Neural progenitor cell (in vitro differentiated cells): Measurements from ENCODE around the gene FNDC4. TPM values are rescaled to one million over a fixed set of nuclear protein-coding genes. Genes with fewer than 3 reads are reported as not detected.

Source experiments
- DNase-seq: peaks from one replicate; pipeline ENCODE4 v3.0.0-alpha.2; 2016; ENCODE audit warnings: low spot score
- H2AFZ ChIP-seq: fragments of 200-600 bp; sonication (generic); replicated peaks from 2 replicates; pipeline ENCODE4 v1.6.1; 2016; ENCODE audit warnings: antibody characterized with exemption
- H3F3A ChIP-seq: fragments of 200-600 bp; sonication (generic); 2 replicates; pipeline ENCODE4 v1.6.1; 2016; ENCODE audit warnings: antibody characterized with exemption, low read depth
- H3K27ac ChIP-seq: fragments of 200-600 bp; sonication (generic); 2 replicates; pipeline ENCODE4 v1.5.1; 2016; ENCODE audit warnings: mild to moderate bottlenecking
- H3K27me3 ChIP-seq: fragments of 200-600 bp; sonication (generic); 2 replicates; pipeline ENCODE4 v1.6.1; 2016; ENCODE audit warnings: mild to moderate bottlenecking, moderate library complexity
- H3K36me3 ChIP-seq: fragments of 200-600 bp; sonication (generic); 2 replicates; pipeline ENCODE4 v1.5.1; 2016
- H3K4me1 ChIP-seq: fragments of 200-600 bp; sonication (generic); 2 replicates; pipeline ENCODE4 v1.6.1; 2016; ENCODE audit warnings: mixed run types
- H3K4me2 ChIP-seq: fragments of 200-600 bp; sonication (generic); 2 replicates; pipeline ENCODE4 v1.6.1; 2016
- H3K4me3 ChIP-seq: fragments of 200-600 bp; sonication (generic); 2 replicates; pipeline ENCODE4 v1.5.1; 2016
- H3K79me2 ChIP-seq: fragments of 200-600 bp; sonication (generic); 2 replicates; pipeline ENCODE4 v1.6.1; 2016; ENCODE audit warnings: low read depth
- H3K9ac ChIP-seq: fragments of 200-600 bp; sonication (generic); 2 replicates; pipeline ENCODE4 v1.6.1; 2016
- H3K9me3 ChIP-seq: fragments of 200-600 bp; sonication (generic); 2 replicates; pipeline ENCODE4 v1.5.1; 2016; ENCODE audit warnings: low read depth
- H4K20me1 ChIP-seq: fragments of 200-600 bp; sonication (generic); 2 replicates; pipeline ENCODE4 v1.6.1; 2016; ENCODE audit warnings: low read depth
- H3K27ac Mint-ChIP-seq: 3 replicates; pipeline ENCODE4 v1.8.0; 2021; ENCODE audit warnings: mixed read lengths
- H3K27me3 Mint-ChIP-seq: 2 replicates; pipeline ENCODE4 v1.8.0; 2022; ENCODE audit warnings: low read depth, mild to moderate bottlenecking, inconsistent platforms, moderate library complexity, mixed read lengths; ENCODE audit not compliant: insufficient read depth
- H3K36me3 Mint-ChIP-seq: 3 replicates; pipeline ENCODE4 v1.8.0; 2021; ENCODE audit warnings: mixed read lengths
- H3K4me1 Mint-ChIP-seq: 3 replicates; pipeline ENCODE4 v1.8.0; 2021; ENCODE audit warnings: mixed read lengths
- H3K4me3 Mint-ChIP-seq: 3 replicates; pipeline ENCODE4 v1.8.0; 2021; ENCODE audit warnings: mild to moderate bottlenecking, moderate library complexity, mixed read lengths
- H3K9me3 Mint-ChIP-seq: 3 replicates; pipeline ENCODE4 v1.8.0; 2020; ENCODE audit warnings: mixed read lengths
- CTCF ChIP-seq: fragments of 200-600 bp; sonication (generic); IDR thresholded peaks from 2 replicates; pipeline ENCODE4 v1.5.1; 2017; ENCODE audit warnings: antibody characterized with exemption, mild to moderate bottlenecking
- EZH2 ChIP-seq: fragments of 200-600 bp; sonication (generic); IDR thresholded peaks from 2 replicates; pipeline ENCODE4 v1.6.1; 2017; ENCODE audit warnings: antibody characterized with exemption, mild to moderate bottlenecking, moderate library complexity
- EZH2phosphoT487 ChIP-seq: fragments of 200-600 bp; sonication (generic); IDR thresholded peaks from 2 replicates; pipeline ENCODE4 v1.6.1; 2017; ENCODE audit warnings: antibody characterized with exemption
- total RNA-seq: library from RNA; depleted of rRNA; stranded (reverse); fragments of >200 nt; gene quantifications from 2 replicates; pipeline ENCODE4 v1.2.3, GENCODE V29; 2015; ENCODE audit warnings: low replicate concordance

The FNDC4 gene
- total RNA-seq, 1 donor from 2014 or later, result 6.2 TPM

GRCh38 chr2:27537287-27537686, 42.3 kb upstream of the FNDC4 start:
- Histone ChIP-seq H3K4me1 (no peaks in the 10 kb centered on the region), H4K20me1 (no peaks in the 10 kb centered on the region), H3K4me3 (no peak overlapping the region), H3K27ac (no peak overlapping the region), H3K4me2 (no peak overlapping the region), H2AFZ (no peak overlapping the region), H3K9ac (no peak overlapping the region), H3K79me2 (no peaks in the 10 kb centered on the region), H3F3A (no peaks in the 10 kb centered on the region), H3K9me3 (no peaks in the 10 kb centered on the region), H3K36me3 (no peaks in the 10 kb centered on the region), H3K27me3 (peaks cover 4% of the 10 kb centered on the region)
- H3K36me3 Mint-ChIP-seq, result no peaks in the 10 kb centered on the region
- peaks cover 3% of the 10 kb centered on the region for H3K9me3 Mint-ChIP-seq
- no peak overlapping the region for H3K27ac Mint-ChIP-seq
- H3K4me3 Mint-ChIP-seq, result no peak overlapping the region
- no peak for DNase-seq
- TF ChIP-seq EZH2phosphoT487 (no peak), EZH2 (no peak), CTCF (no peak)
- H3K4me1 Mint-ChIP-seq, result no peaks in the 10 kb centered on the region
- H3K27me3 Mint-ChIP-seq, result peaks cover 12% of the 10 kb centered on the region

- Histone ChIP-seq H3K4me3 (no peak overlapping the region), H3K9me3 (no peaks in the 10 kb centered on the region), H3K4me1 (no peaks in the 10 kb centered on the region), H3K9ac (no peak overlapping the region), H3K79me2 (no peaks in the 10 kb centered on the region), H3K27me3 (peaks cover 4% of the 10 kb centered on the region), H3K27ac (no peak overlapping the region), H3K36me3 (no peaks in the 10 kb centered on the region), H2AFZ (no peak overlapping the region), H3F3A (no peaks in the 10 kb centered on the region), H4K20me1 (no peaks in the 10 kb centered on the region), H3K4me2 (no peak overlapping the region)
- H3K36me3 Mint-ChIP-seq, result no peaks in the 10 kb centered on the region
- TF ChIP-seq EZH2 (no peak), EZH2phosphoT487 (no peak), CTCF (no peak)
- no peak for DNase-seq
- H3K4me1 Mint-ChIP-seq, result no peaks in the 10 kb centered on the region
- H3K9me3 Mint-ChIP-seq, result peaks cover 2% of the 10 kb centered on the region
- H3K27ac Mint-ChIP-seq, result no peak overlapping the region
- peaks cover 5% of the 10 kb centered on the region for H3K27me3 Mint-ChIP-seq
- H3K4me3 Mint-ChIP-seq, result no peak overlapping the region
These were observed 37.0 kb upstream of the FNDC4 start for GRCh38 chr2:27531983-27532382.

GRCh38 chr2:27527182-27527581, 32.2 kb upstream of the FNDC4 start:
- no peak overlapping the region for H3K4me3 Mint-ChIP-seq
- Histone ChIP-seq H3K4me3 (no peak overlapping the region), H3K4me1 (no peaks in the 10 kb centered on the region), H4K20me1 (no peaks in the 10 kb centered on the region), H3K27me3 (no peaks in the 10 kb centered on the region), H2AFZ (no peak overlapping the region), H3K9me3 (no peaks in the 10 kb centered on the region), H3K36me3 (no peaks in the 10 kb centered on the region), H3K27ac (no peak overlapping the region), H3K9ac (no peak overlapping the region), H3K4me2 (no peak overlapping the region), H3K79me2 (no peaks in the 10 kb centered on the region), H3F3A (no peaks in the 10 kb centered on the region)
- H3K9me3 Mint-ChIP-seq, result peaks cover 2% of the 10 kb centered on the region
- H3K27me3 Mint-ChIP-seq, result no peaks in the 10 kb centered on the region
- no peaks in the 10 kb centered on the region for H3K36me3 Mint-ChIP-seq
- no peaks in the 10 kb centered on the region for H3K4me1 Mint-ChIP-seq
- DNase-seq, result no peak
- no peak overlapping the region for H3K27ac Mint-ChIP-seq
- no peak for TF ChIP-seq CTCF
- TF ChIP-seq EZH2, result no peak
- no peak for TF ChIP-seq EZH2phosphoT487
